Neural progenitor cell (in vitro differentiated cells): ENCODE data around the gene SERINC3. TPM values are rescaled to one million over a fixed set of nuclear protein-coding genes. Genes with fewer than 3 reads are reported as not detected.

Experiments
- DNase-seq: peaks from one replicate; pipeline ENCODE4 v3.0.0-alpha.2; 2016; ENCODE audit warnings: low spot score
- H2AFZ ChIP-seq: fragments of 200-600 bp; sonication (generic); replicated peaks from 2 replicates; pipeline ENCODE4 v1.6.1; 2016; ENCODE audit warnings: antibody characterized with exemption
- H3F3A ChIP-seq: fragments of 200-600 bp; sonication (generic); 2 replicates; pipeline ENCODE4 v1.6.1; 2016; ENCODE audit warnings: antibody characterized with exemption, low read depth
- H3K27ac ChIP-seq: fragments of 200-600 bp; sonication (generic); 2 replicates; pipeline ENCODE4 v1.5.1; 2016; ENCODE audit warnings: mild to moderate bottlenecking
- H3K27me3 ChIP-seq: fragments of 200-600 bp; sonication (generic); 2 replicates; pipeline ENCODE4 v1.6.1; 2016; ENCODE audit warnings: mild to moderate bottlenecking, moderate library complexity
- H3K36me3 ChIP-seq: fragments of 200-600 bp; sonication (generic); 2 replicates; pipeline ENCODE4 v1.5.1; 2016
- H3K4me1 ChIP-seq: fragments of 200-600 bp; sonication (generic); 2 replicates; pipeline ENCODE4 v1.6.1; 2016; ENCODE audit warnings: mixed run types
- H3K4me2 ChIP-seq: fragments of 200-600 bp; sonication (generic); 2 replicates; pipeline ENCODE4 v1.6.1; 2016
- H3K4me3 ChIP-seq: fragments of 200-600 bp; sonication (generic); 2 replicates; pipeline ENCODE4 v1.5.1; 2016
- H3K79me2 ChIP-seq: fragments of 200-600 bp; sonication (generic); 2 replicates; pipeline ENCODE4 v1.6.1; 2016; ENCODE audit warnings: low read depth
- H3K9ac ChIP-seq: fragments of 200-600 bp; sonication (generic); 2 replicates; pipeline ENCODE4 v1.6.1; 2016
- H3K9me3 ChIP-seq: fragments of 200-600 bp; sonication (generic); 2 replicates; pipeline ENCODE4 v1.5.1; 2016; ENCODE audit warnings: low read depth
- H4K20me1 ChIP-seq: fragments of 200-600 bp; sonication (generic); 2 replicates; pipeline ENCODE4 v1.6.1; 2016; ENCODE audit warnings: low read depth
- H3K27ac Mint-ChIP-seq: 3 replicates; pipeline ENCODE4 v1.8.0; 2021; ENCODE audit warnings: mixed read lengths
- H3K27me3 Mint-ChIP-seq: 2 replicates; pipeline ENCODE4 v1.8.0; 2022; ENCODE audit warnings: low read depth, mild to moderate bottlenecking, inconsistent platforms, moderate library complexity, mixed read lengths; ENCODE audit not compliant: insufficient read depth
- H3K36me3 Mint-ChIP-seq: 3 replicates; pipeline ENCODE4 v1.8.0; 2021; ENCODE audit warnings: mixed read lengths
- H3K4me1 Mint-ChIP-seq: 3 replicates; pipeline ENCODE4 v1.8.0; 2021; ENCODE audit warnings: mixed read lengths
- H3K4me3 Mint-ChIP-seq: 3 replicates; pipeline ENCODE4 v1.8.0; 2021; ENCODE audit warnings: mild to moderate bottlenecking, moderate library complexity, mixed read lengths
- H3K9me3 Mint-ChIP-seq: 3 replicates; pipeline ENCODE4 v1.8.0; 2020; ENCODE audit warnings: mixed read lengths
- EZH2 ChIP-seq: fragments of 200-600 bp; sonication (generic); IDR thresholded peaks from 2 replicates; pipeline ENCODE4 v1.6.1; 2017; ENCODE audit warnings: antibody characterized with exemption, mild to moderate bottlenecking, moderate library complexity
- EZH2phosphoT487 ChIP-seq: fragments of 200-600 bp; sonication (generic); IDR thresholded peaks from 2 replicates; pipeline ENCODE4 v1.6.1; 2017; ENCODE audit warnings: antibody characterized with exemption
- total RNA-seq: library from RNA; depleted of rRNA; stranded (reverse); fragments of >200 nt; gene quantifications from 2 replicates; pipeline ENCODE4 v1.2.3, GENCODE V29; 2015; ENCODE audit warnings: low replicate concordance
- TF ChIP-seq, protein P1 (sequence below): fragments of 200-600 bp; sonication (generic); IDR thresholded peaks from 2 replicates; pipeline ENCODE4 v1.5.1; 2017; ENCODE audit warnings: antibody characterized with exemption, mild to moderate bottlenecking

SERINC3 gene
- total RNA-seq, 1 donor from 2014 or later: 38.8 TPM

DNA sequence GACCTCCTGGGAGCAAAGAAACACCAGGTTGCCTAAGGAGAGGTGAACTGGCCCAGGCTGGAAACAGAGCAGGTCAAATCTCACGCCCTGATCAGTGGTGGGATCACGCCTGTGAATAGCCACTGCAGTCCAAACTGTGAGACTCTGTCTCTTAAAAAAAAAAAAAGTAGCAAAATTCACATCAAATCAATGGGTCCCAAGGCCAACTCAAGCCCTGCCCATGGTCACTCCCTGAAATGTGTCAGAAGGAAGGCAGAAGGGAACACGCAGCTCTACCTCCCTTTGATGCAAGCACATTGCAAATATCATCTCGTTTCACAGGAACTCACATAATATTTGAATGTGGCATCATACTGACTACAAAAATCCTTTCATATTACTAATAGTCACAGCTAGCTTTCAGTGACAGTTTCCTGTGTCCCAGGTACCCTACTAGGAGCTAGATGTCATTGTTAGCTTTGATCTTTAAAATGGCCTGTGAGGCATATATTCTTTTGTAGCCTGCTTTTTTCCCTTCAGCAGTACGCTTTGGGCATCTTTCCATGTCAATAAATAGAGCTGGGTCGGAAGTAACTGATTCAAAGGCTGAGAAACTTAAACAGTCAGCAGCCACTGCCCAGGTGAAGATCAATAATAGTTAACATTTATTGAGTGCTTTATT lies 60.6 kb downstream of the SERINC3 start:
- no peaks in the 10 kb centered on the region for H3K36me3 Mint-ChIP-seq
- Histone ChIP-seq H3K79me2 (no peaks in the 10 kb centered on the region), H3K4me1 (no peaks in the 10 kb centered on the region), H3K4me2 (no peak overlapping the region), H3K36me3 (no peaks in the 10 kb centered on the region), H3K4me3 (no peak overlapping the region), H4K20me1 (no peaks in the 10 kb centered on the region), H3K9me3 (no peaks in the 10 kb centered on the region), H3K9ac (no peak overlapping the region), H3K27me3 (no peaks in the 10 kb centered on the region), H2AFZ (peak overlapping the region; percentile 92), H3K27ac (no peak overlapping the region), H3F3A (no peaks in the 10 kb centered on the region)
- DNase-seq: no peak
- H3K4me3 Mint-ChIP-seq: no peak overlapping the region
- TF ChIP-seq, protein P1, sequence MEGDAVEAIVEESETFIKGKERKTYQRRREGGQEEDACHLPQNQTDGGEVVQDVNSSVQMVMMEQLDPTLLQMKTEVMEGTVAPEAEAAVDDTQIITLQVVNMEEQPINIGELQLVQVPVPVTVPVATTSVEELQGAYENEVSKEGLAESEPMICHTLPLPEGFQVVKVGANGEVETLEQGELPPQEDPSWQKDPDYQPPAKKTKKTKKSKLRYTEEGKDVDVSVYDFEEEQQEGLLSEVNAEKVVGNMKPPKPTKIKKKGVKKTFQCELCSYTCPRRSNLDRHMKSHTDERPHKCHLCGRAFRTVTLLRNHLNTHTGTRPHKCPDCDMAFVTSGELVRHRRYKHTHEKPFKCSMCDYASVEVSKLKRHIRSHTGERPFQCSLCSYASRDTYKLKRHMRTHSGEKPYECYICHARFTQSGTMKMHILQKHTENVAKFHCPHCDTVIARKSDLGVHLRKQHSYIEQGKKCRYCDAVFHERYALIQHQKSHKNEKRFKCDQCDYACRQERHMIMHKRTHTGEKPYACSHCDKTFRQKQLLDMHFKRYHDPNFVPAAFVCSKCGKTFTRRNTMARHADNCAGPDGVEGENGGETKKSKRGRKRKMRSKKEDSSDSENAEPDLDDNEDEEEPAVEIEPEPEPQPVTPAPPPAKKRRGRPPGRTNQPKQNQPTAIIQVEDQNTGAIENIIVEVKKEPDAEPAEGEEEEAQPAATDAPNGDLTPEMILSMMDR: no peak
- TF ChIP-seq EZH2 (no peak), EZH2phosphoT487 (no peak)
- H3K27ac Mint-ChIP-seq: peak overlapping the region; percentile 48
- no peaks in the 10 kb centered on the region for H3K9me3 Mint-ChIP-seq
- H3K27me3 Mint-ChIP-seq: peaks cover 9% of the 10 kb centered on the region
- peaks cover 4% of the 10 kb centered on the region for H3K4me1 Mint-ChIP-seq

DNA sequence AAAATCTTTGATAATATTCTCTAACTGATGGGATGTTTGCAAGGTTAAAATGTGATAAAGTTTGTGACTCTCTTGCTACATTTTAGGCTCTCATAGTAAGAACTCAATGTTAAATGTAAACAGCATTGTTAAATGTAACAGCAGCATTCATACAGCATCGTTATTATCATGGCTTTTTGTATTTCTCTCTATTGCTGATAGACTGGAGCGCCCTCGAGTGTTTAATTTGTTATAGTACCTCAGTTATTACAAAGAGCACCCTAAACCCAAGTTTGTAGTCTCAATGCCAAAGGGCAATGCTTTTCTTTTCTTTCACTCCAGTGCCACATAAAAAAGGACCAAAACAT lies 61.1 kb downstream of the SERINC3 start:
- H4K20me1 ChIP-seq: no peaks in the 10 kb centered on the region
- Mint-ChIP-seq H3K36me3 (no peaks in the 10 kb centered on the region), H3K27me3 (peaks cover 7% of the 10 kb centered on the region), H3K4me1 (peaks cover 4% of the 10 kb centered on the region), H3K27ac (peak overlapping the region; percentile 48), H3K9me3 (no peaks in the 10 kb centered on the region), H3K4me3 (no peak overlapping the region)
- DNase-seq: peak; percentile 46
- no peak overlapping the region for H3K4me2 ChIP-seq
- no peaks in the 10 kb centered on the region for H3K36me3 ChIP-seq
- H3K4me3 ChIP-seq: no peak overlapping the region
- no peaks in the 10 kb centered on the region for H3K9me3 ChIP-seq
- H3K4me1 ChIP-seq: no peaks in the 10 kb centered on the region
- no peak overlapping the region for H3K27ac ChIP-seq
- no peaks in the 10 kb centered on the region for H3F3A ChIP-seq
- H3K27me3 ChIP-seq: no peaks in the 10 kb centered on the region
- TF ChIP-seq, protein P1: peak; percentile 55
- TF ChIP-seq EZH2: no peak
- no peak overlapping the region for H3K9ac ChIP-seq
- peak overlapping the region; percentile 92 for H2AFZ ChIP-seq
- H3K79me2 ChIP-seq: no peaks in the 10 kb centered on the region

DNA sequence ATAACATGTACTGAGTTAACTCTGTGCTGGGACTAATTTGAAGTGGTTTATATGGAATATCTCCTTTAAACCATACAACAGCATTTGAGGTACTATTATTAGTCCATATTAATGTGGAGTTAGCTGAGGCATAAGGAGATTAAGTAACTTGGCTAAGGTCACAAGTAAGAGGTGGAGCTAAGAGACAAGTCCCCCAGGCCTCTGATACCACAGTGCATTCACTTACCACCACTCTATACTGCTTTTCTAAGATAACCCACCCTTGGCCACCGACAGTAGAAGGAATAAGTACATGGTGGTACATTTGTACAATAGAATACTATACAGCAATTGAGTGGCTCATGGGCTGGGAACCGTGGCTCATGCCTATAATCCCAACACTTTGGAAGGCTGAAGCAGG lies 62.6 kb downstream of the SERINC3 start:
- no peak overlapping the region for H3K4me3 ChIP-seq
- no peaks in the 10 kb centered on the region for H3K27me3 ChIP-seq
- H3K36me3 ChIP-seq: no peaks in the 10 kb centered on the region
- H3K27ac ChIP-seq: no peak overlapping the region
- Mint-ChIP-seq H3K27ac (no peak overlapping the region), H3K4me1 (peaks cover 4% of the 10 kb centered on the region), H3K36me3 (no peaks in the 10 kb centered on the region), H3K9me3 (no peaks in the 10 kb centered on the region), H3K4me3 (no peak overlapping the region), H3K27me3 (peaks cover 5% of the 10 kb centered on the region)
- H3K9ac ChIP-seq: no peak overlapping the region
- no peaks in the 10 kb centered on the region for H4K20me1 ChIP-seq
- no peak overlapping the region for H2AFZ ChIP-seq
- H3F3A ChIP-seq: no peaks in the 10 kb centered on the region
- H3K4me2 ChIP-seq: no peak overlapping the region
- TF ChIP-seq, protein P1: no peak
- TF ChIP-seq EZH2phosphoT487 (no peak), EZH2 (no peak)
- DNase-seq: no peak
- no peaks in the 10 kb centered on the region for H3K79me2 ChIP-seq
- no peaks in the 10 kb centered on the region for H3K4me1 ChIP-seq
- no peaks in the 10 kb centered on the region for H3K9me3 ChIP-seq
